Adrenal gland (tissue), 12 donors: ENCODE data around the gene KDM2A. TPM values are rescaled to one million over a fixed set of nuclear protein-coding genes. Genes with fewer than 3 reads are reported as not detected.

ENCODE experiments used
- DNase-seq, 7 donors: peaks; one replicate each; pipeline ENCODE4 v3.0.0-alpha.2; 2019 to 2020
- H3K27ac ChIP-seq, 5 donors: fragments of 200-600 bp; sonication (generic) in 4 of 5; 1 replicate in 3 of 5; 2 replicates in 2 of 5; pipeline versions ENCODE4 v1.5.1 to v1.8.0; 2016 to 2020; ENCODE audit warnings: mild to moderate bottlenecking in 1 of 5
- H3K27me3 ChIP-seq: fragments of 200-600 bp; 2 replicates; pipeline ENCODE4 v1.8.0; 2021
- H3K36me3 ChIP-seq, 2 donors: fragments of 200-600 bp; replicated peaks in 1 of 2; 1 replicate in 1 of 2; 2 replicates in 1 of 2; pipeline versions ENCODE4 v1.5.1 to v1.8.0; 2018 to 2022
- H3K4me1 ChIP-seq, 2 donors: fragments of 200-600 bp; replicated peaks in 1 of 2; 1 replicate in 1 of 2; 2 replicates in 1 of 2; pipeline versions ENCODE4 v1.5.1 to v1.8.0; 2018 to 2021
- H3K4me3 ChIP-seq, 4 donors: fragments of 200-600 bp; sonication (generic) in 3 of 4; one replicate each; pipeline ENCODE4 v1.5.1; 2016 to 2018
- H3K9me3 ChIP-seq, 3 donors: fragments of 200-600 bp; sonication (generic) in 1 of 3; replicated peaks in 1 of 3; 1 replicate in 2 of 3; 2 replicates in 1 of 3; pipeline versions ENCODE4 v1.5.1 to v1.8.0; 2016 to 2021
- CTCF ChIP-seq, 6 experiments: fragments of 450-650 bp in 4 of 6; fragments of 200-600 bp in 2 of 6; sonication (generic) in 1 of 6; IDR thresholded peaks; 1 replicate in 5 of 6; 2 replicates in 1 of 6; pipeline versions ENCODE4 v1.5.1 to v1.8.0; 2016 to 2021; ENCODE audit warnings: antibody characterized with exemption in 6 of 6, mild to moderate bottlenecking in 2 of 6, moderate library complexity in 1 of 6
- POLR2A ChIP-seq, 2 donors: fragments of 450-650 bp; IDR thresholded peaks; one replicate each; pipeline ENCODE4 v1.6.1; 2017; ENCODE audit warnings: antibody characterized with exemption in 2 of 2, mild to moderate bottlenecking in 2 of 2, moderate library complexity in 1 of 2
- WGBS, 4 donors: extraction: QIAGEN DNeasy Blood & Tissue Kit in 2 of 4; methylation state at CpG; one replicate each; pipeline versions ENCODE4 v1.1.5 to v1.1.7; 2013 to 2017; 5-methylcytosine and 5-hydroxymethylcytosine counted together
- intact Hi-C, 2 donors: fragments of 100-400 bp; cut with DNase I; formaldehyde crosslinking; loops; one replicate each; pipeline versions ENCODE4 v1.14.1 to v1.15.0; 2022 to 2023
- polyA plus RNA-seq, 3 donors: library from polyadenylated mRNA; stranded (reverse); fragments of 200-250 nt in 2 of 3; fragments of 350-450 nt in 1 of 3; fragmentation: Illumina TruSeq in 1 of 3; extraction: RNeasy Lipid Tissue Mini Kit (QIAGEN cat#74804) in 1 of 3; gene quantifications; one replicate each; pipeline ENCODE4 v1.2.3, GENCODE V29; 2013 to 2014
- total RNA-seq, 9 donors: library from RNA; depleted of rRNA in 4 of 9; stranded (reverse); fragments of >200 nt in 4 of 9; fragments of 120-200 nt in 1 of 9; fragmentation: NEBNext Ultra II Directional in 1 of 9; extraction: Animal tissue kit (Norgen Biotek cat#: 25700) in 1 of 9; gene quantifications; one replicate each; pipeline versions ENCODE4 v1.1.0 to v1.2.4, GENCODE V29; 2013 to 2023
- donor health status: healthy with polysubstance abuse.
- donor health status: Bipolar disorder and iron deficiency.
- donor health status: DM: yes; HTN: yes; CAD: no.
- donor health status: DM: no; HTN: no; CAD: no.
- donor health status: DM: no; HTN: no; CAD: no.
- donor health status: DM: yes; HTN: yes; CAD: no.

The KDM2A gene
- total and polyA plus RNA-seq, 12 donors, result 30.6 to 65.3 (median 45.7) TPM

- H3K4me3 ChIP-seq, result no peak overlapping the region
- TF ChIP-seq POLR2A (IDR thresholded peaks at IDR 0.05) (no peak), CTCF (IDR thresholded peaks at IDR 0.05) (no peak)
- H3K36me3 ChIP-seq, result no peaks in the 10 kb centered on the region
- whole genome bisulfite sequencing, 4 donors, result 83 to 88% (median 84%) methylated on average over 5 of the region's 5 CpGs
- no peak overlapping the region for H3K27ac ChIP-seq
- H3K4me1 ChIP-seq, result peaks cover 11 to 41% of the 10 kb centered on the region in 2 donors
- H3K27me3 ChIP-seq, result no peaks in the 10 kb centered on the region
- no peaks in the 10 kb centered on the region for H3K9me3 ChIP-seq
- DNase-seq, result no peak
- intact Hi-C loops, result no loop called here
Observed at GRCh38 chr11:67160872-67161783, 42.1 kb downstream of the KDM2A start.

- H3K9me3 ChIP-seq, result no peaks in the 10 kb centered on the region
- TF ChIP-seq CTCF (IDR thresholded peaks at IDR 0.05), result no peak
- no peak for TF ChIP-seq POLR2A (IDR thresholded peaks at IDR 0.05)
- no peak overlapping the region for H3K27ac ChIP-seq
- intact Hi-C loops, result no loop called here
- 74 to 91% (median 85%) methylated on average over 3 of the region's 3 CpGs for WGBS, 4 donors
- no peak overlapping the region for H3K4me3 ChIP-seq
- no peaks in the 10 kb centered on the region for H3K36me3 ChIP-seq
- peaks cover 15 to 46% of the 10 kb centered on the region in 2 donors for H3K4me1 ChIP-seq
- no peak for DNase-seq
- H3K27me3 ChIP-seq, result no peaks in the 10 kb centered on the region
Observed at GRCh38 chr11:67163006-67163405, 43.9 kb downstream of the KDM2A start.

DNA sequence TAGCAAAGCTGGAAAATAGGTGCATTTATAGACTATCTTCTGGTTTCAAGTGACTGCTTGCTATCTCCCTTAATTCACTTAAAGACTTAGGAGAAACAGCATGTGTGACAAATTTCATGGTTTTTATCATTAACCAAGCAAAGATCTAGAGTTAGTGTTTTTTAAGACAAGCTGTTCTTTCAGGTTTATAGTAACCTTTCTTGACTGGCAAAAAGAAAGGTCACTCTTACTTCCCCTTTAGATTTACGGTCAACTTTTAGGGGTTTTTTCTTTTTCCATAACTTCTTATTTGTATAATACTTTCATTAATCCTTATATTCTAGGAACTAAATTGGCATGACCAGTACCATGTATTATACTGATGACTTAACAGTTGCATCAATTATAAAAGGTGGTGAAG, 46.6 kb downstream of the KDM2A start:
- TF ChIP-seq CTCF (IDR thresholded peaks at IDR 0.05), result no peak
- TF ChIP-seq POLR2A (IDR thresholded peaks at IDR 0.05), result no peak
- Histone ChIP-seq H3K9me3 (no peaks in the 10 kb centered on the region), H3K4me1 (peaks cover 17 to 40% of the 10 kb centered on the region in 2 donors), H3K27ac (no peak overlapping the region), H3K36me3 (no peaks in the 10 kb centered on the region), H3K27me3 (no peaks in the 10 kb centered on the region), H3K4me3 (no peak overlapping the region)
- no peak for DNase-seq
- intact Hi-C loops, result no loop called here
- WGBS, 4 donors, result 20 to 42% (median 23%) methylated on average over 1 of the region's 1 CpG

DNA sequence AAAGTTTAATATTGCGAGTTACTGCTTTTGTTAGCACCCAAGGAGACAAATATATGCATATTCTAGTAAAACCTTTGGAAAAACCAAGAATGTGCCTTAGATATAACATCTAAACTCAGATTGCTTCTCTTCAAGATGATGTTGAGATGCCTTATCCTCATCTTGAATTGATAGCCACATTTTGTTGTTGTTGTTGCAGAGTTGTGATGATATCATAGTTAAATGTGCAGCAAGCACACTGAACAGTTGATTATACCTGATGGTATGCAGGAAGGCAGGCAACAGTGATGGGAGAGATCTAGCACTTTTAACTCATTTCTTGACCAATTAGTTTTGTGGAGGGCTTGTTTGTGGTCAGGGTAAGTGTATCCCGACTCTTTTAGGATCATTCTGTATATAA, 48.0 kb downstream of the KDM2A start:
- Histone ChIP-seq H3K27ac (peak overlapping the region in 1 of 5 donors; percentile 36), H3K27me3 (no peaks in the 10 kb centered on the region), H3K4me1 (peaks cover 17 to 30% of the 10 kb centered on the region in 2 donors), H3K9me3 (no peaks in the 10 kb centered on the region), H3K4me3 (no peak overlapping the region), H3K36me3 (no peaks in the 10 kb centered on the region)
- DNase-seq, result no peak
- no peak for TF ChIP-seq POLR2A (IDR thresholded peaks at IDR 0.05)
- no peak for TF ChIP-seq CTCF (IDR thresholded peaks at IDR 0.05)
- intact Hi-C loops, result no loop called here
- WGBS, 4 donors, result 89 to 98% (median 95%) methylated on average over 2 of the region's 2 CpGs
